HG03039 (cell line): Measurements from ENCODE around the gene ZNF341.
"Not testable (repeated sequence)": the region's sequence is repeated elsewhere in the genome, so short reads cannot be mapped to it uniquely, and the experiment has no call there.

Experiments
- ATAC-seq: cut with Tn5 transposase; IDR thresholded peaks from one replicate; pipeline ENCODE4 v1.9.1; 2021; ENCODE audit warnings: mild to moderate bottlenecking, moderate library complexity; ENCODE audit not compliant: unreplicated experiment

The ZNF341 gene

GRCh38 chr20:33731693-33732165, at the start of gene ZNF341:
Gene ZNF341, plus strand, starts transcription at chr20:33731996. Its CDS starts 26 bp downstream, at chr20:33732022.
- peak; percentile 64 for ATAC-seq

- no peak for ATAC-seq
These were observed 47.1 kb upstream of the ZNF341 start for GRCh38 chr20:33684533-33685327.

GRCh38 chr20:33685328-33686099, 46.3 kb upstream of the ZNF341 start:
- peak; percentile 32 for ATAC-seq

- peak; percentile 73 for ATAC-seq
These were observed 45.5 kb upstream of the ZNF341 start, which contains the start of gene E2F1 for GRCh38 chr20:33686100-33686983. Gene E2F1, minus strand, starts transcription at chr20:33686385. Its CDS starts 121 bp downstream, at chr20:33686264.

GRCh38 chr20:33686984-33687366, 44.8 kb upstream of the ZNF341 start:
- ATAC-seq, result no peak

GRCh38 chr20:33687370-33687915, 44.4 kb upstream of the ZNF341 start:
- no peak for ATAC-seq

GRCh38 chr20:33687993-33688937, 43.5 kb upstream of the ZNF341 start:
- ATAC-seq, result no peak

- no peak for ATAC-seq
These were observed 42.8 kb upstream of the ZNF341 start for GRCh38 chr20:33688938-33689424.

GRCh38 chr20:33689493-33689892, 42.3 kb upstream of the ZNF341 start:
- no peak for ATAC-seq

GRCh38 chr20:33689973-33690372, 41.8 kb upstream of the ZNF341 start:
- ATAC-seq, result no peak

GRCh38 chr20:33693289-33693688, 38.5 kb upstream of the ZNF341 start:
- no peak for ATAC-seq

GRCh38 chr20:33693741-33694638, 37.8 kb upstream of the ZNF341 start:
- no peak for ATAC-seq

- ATAC-seq, result no peak
These were observed 37.2 kb upstream of the ZNF341 start for GRCh38 chr20:33694639-33695012.

- ATAC-seq, result no peak
These were observed 35.3 kb upstream of the ZNF341 start for GRCh38 chr20:33696448-33696847.

GRCh38 chr20:33697129-33697528, 34.7 kb upstream of the ZNF341 start:
- no peak for ATAC-seq

- not testable (repeated sequence) for ATAC-seq
These were observed 32.8 kb upstream of the ZNF341 start for GRCh38 chr20:33698966-33699365.

GRCh38 chr20:33700696-33701441, 30.9 kb upstream of the ZNF341 start:
- not testable (repeated sequence) for ATAC-seq
